GM18505 (cell line): ENCODE measurements around the gene AVL9.
"Not testable (repeated sequence)": the region's sequence is repeated elsewhere in the genome, so short reads cannot be mapped to it uniquely, and the experiment has no call there.

Experiments used
- ATAC-seq: cut with Tn5 transposase; IDR thresholded peaks from one replicate; pipeline ENCODE4 v1.9.1; 2021; ENCODE audit not compliant: unreplicated experiment
- POLR2A ChIP-seq: IDR thresholded peaks from 4 replicates; pipeline ENCODE4 v1.6.1; 2011; ENCODE audit warnings: borderline replicate concordance; ENCODE audit not compliant: insufficient read depth, insufficient read length; ENCODE audit errors: extremely low read depth

The AVL9 gene

DNA sequence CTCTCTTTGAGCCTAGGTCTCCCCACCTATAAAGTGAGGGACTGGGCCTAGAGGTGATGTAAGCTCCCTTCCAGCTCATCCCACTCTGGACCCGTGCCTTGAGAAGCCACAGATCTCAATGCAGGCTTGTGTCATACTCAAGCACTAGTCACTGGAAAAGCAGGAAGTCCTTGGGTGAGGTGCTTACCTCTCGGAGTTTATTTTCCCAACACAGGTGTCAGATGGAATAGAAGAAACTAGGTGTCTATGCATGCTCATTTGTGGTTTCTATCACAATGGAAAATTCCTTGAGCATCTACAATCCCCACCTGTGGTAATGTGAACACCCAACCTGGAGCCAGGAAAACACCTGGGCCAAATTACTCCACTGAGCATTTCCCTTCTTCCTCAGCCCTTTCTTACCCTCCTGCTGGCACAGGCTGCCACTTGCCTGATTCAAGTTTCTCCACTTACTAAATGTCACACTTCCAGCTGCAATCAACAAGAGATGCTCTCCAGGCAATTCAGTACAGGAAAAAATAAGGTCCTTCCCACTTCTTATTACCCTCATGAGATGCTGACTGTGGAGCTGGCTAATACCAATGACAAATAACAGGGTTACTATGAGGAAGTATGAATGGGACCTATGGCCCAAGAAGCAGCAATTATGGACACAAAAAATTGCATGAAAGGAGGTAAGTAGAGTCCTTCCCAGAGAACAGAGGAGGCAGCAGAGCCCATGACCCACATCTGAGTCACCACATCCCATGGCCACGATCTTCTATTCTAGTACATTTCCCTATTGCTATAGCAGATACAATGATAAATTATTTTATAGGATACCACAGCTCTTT, 18.3 kb upstream of the AVL9 start:
- ATAC-seq: no peak
- no peak for TF ChIP-seq POLR2A

DNA sequence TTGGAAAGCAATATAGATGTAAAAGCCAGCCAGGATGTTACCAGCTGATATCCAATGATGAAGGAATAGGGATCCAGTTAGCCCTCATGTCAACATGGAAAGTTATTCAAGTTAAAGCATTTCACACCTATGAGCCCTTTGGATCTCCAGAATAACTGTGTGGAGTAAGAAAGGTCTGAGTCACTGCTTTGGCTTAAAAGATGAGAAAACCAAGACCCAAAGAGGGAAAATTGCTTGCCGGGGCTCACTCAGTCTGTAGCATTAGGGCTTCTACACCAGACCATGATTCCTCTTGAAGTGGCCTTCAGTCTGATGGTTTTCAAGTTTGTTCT, 17.7 kb upstream of the AVL9 start:
- no peak for TF ChIP-seq POLR2A
- ATAC-seq: no peak

DNA sequence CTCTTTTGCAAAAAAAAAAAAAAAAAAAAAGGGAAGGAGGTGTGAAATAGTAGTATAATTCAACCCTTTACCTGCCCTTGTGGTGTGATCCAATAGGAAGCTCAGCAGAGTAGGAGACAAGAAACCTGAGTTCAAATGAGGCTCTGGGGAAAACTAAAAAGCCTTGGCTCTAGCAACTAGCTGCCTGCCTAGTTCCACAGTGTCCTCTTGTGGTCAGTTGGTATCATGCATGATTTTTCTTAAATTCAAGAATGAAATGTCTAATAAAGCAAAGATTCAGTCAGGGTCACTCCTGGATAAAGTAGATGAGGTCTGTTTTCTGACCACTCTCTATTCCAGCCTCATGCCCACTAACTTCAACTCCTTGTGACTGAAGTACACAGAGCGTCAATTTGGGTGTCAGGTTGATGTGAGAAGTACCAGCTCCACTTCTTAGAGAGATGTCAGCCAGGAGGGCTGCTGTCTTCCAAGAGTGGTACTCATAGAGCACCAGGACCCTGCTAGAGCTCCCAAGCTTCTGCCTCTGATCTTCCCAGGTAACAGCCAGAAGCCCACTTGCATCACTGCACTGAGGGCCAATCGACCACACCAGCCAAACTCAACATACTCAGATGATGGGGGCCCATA, 15.6 kb upstream of the AVL9 start:
- no peak for TF ChIP-seq POLR2A
- ATAC-seq: no peak

DNA sequence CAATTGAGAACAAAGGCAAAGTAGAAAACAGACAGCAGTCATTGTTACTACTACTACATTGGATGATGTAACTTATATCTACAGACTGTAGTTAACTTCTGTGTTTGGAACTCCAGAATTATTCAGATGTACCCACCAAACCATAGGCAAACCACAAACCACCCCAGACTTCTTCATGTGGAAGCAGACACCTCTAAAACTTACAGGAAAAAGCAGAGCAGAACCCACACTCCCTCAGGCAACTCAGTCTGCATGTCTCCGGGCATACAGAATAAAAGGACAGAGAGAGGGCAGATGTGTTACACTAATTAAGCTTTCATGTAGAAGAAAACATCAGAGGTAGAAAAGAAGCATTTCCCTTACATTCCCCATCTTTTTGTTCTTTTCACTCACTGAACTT, 14.1 kb upstream of the AVL9 start:
- ATAC-seq: no peak
- TF ChIP-seq POLR2A: no peak

DNA sequence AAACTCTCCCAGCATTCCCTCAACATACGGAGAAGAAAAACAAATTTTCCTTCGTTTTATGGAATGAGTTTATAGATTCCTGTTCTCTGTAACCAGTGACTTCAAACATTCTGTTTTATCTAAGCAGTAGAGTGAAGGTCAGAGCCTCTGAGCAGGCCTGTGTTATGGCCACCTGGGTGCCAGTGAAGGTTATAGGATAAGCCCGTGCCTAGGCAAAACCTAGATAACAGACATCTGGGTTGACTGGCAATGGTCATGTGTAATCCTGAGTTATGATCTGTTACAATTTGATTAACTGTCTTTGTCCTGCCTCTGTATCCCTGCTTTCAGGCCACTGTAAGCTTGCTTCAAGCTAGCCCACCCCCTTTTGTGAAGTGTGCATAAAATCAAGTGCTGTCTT, 13.4 kb upstream of the AVL9 start:
- TF ChIP-seq POLR2A: no peak
- no peak for ATAC-seq

DNA sequence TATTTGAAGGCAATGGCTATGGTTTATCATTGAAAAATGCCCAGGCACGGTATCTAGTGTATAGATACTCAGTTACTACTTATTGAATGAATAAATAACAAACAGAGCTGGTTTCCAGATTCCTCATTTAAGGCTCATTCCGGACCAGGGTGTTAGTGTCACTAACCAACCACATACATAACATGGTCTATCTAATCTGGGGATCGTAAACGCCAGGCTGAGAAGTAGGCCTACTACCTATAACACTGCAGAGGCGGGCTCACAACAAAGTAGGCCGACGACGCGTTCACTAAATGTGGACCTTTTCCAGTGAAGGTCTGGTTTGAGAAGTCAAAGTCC, 5.5 kb upstream of the AVL9 start:
- ATAC-seq: peak; percentile 16

DNA sequence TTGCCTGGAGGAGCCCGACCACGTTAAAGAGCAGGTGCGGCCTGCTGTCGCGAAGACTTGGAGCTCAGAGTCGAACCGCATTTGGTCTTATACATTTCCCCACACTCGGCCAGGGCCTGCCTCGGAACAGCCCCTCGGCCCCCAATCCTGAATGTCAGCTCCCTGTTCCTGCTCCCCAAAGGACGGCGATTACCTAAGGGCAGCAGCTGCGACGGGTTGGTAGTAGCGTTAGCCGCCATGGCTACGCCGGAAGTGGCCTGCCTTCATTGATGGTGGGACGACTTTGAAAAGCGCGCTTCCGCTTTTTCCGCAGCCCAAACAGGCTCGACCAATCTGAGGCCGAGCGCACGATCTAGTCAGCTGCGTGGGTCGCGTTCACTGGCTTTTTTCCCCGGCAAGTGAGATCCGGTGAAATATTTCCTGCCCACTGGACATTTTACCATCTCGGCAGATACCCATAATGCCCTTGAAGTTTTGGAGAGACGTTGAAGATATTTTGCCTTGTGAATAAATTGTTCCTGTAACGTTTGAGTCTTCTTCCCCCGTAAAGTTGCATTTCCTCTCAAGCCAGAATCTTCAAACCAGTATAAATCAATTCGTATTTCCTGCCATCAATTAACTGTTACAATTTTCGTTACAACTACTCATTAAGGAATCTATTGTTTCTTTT, 5.0 kb upstream of the AVL9 start, which contains the start of gene LSM5:
Gene LSM5 (minus strand): TSS at position 254 of the 670 bp plus-strand sequence. CDS start 15 bp downstream, at position 239.
- peak; percentile 84 for TF ChIP-seq POLR2A
- ATAC-seq: peak; percentile 84

More for the DNA sequence above, 5.5 kb upstream of the AVL9 start:
- no peak for TF ChIP-seq POLR2A

DNA sequence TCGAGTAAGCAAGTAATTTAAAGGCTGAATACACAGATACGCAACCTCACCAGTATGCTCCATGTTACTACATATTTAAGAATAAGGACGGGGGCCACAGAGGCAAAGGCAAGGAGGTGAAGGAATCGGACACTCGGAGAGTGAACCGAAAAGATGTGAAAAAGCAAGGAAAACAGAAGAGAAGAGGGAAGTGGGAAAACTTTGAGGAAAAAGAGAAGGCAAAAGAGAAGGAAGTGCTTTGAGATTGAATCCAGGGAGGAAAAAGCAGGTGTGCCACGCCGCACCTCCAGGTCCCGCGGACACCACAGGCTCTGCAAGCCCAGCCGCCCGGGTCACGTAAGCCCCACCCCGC, 367 bp upstream of the AVL9 start:
- peak; percentile 1 for ATAC-seq
- no peak for TF ChIP-seq POLR2A

DNA sequence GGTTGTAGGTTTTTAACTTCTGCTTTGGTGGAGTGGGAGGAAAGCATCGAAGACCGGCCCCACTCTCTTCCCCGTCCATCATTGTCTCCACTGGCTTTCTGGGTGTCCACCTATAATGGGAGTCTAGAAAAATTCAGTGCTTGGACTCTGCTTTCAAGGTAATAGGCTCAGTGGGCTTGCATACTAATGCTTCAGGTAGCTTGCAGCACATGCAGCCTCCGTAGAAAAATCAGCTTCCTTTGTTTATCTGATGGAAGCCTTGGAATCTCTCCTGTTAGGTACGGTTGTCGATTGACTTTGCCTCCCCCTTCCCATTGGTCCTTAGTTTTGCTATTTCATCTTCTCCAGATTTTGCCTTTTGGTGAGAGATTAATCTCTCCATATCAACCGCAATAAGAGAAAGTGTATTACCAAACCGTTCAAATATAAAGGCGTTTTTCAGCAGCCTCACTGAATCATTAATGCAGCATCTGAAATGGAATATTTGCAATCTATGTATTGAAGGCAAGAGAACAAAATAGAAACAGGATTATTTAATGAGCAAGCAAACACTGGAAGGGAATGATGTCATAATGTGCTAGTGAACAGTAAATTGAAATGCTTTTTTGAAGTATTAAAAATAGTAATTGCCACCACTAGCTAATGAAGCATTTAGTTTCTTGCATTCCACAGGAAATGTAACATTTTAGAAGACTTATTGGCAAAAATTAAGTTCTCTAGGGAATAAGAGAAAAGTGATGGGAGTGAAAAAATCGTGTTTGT, 944 bp downstream of the AVL9 start:
- no peak for ATAC-seq
- no peak for TF ChIP-seq POLR2A

DNA sequence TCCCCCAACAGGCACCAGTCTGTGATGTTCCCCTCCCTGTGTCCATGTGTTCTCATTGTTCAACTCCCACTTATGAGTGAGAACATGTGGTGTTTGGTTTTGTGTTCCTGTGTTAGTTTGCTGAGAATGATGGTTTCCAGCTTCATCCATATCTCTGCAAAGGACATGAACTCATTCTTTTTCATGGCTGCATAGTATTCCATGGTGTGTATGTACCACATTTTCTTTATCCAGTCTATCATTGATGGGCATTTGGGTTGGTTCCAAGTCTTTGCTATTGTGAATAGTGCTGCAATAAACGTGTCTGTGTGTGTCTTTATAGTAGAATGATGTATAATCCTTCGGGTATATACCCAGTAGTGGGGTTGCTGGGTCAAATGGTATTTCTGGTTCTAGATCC, 4.5 kb downstream of the AVL9 start:
- not testable (repeated sequence) for ATAC-seq

DNA sequence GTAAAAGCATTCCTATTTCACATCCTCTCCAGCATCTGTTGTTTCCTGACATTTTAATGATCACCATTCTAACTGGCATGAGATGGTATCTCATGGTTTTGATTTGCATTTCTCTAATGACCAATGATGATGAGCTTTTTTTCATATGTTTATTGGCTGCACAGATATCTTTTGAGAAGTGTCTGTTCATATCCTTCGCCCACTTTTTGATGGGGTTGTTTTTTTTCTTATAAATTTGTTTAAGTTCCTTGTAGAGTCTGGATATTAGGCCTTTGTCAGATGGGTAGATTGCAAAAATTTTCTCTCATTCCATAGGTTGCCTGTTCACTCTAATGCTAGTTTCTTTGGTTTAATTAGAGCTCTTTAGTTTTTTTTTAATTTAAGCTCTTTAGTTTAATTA, 4.9 kb downstream of the AVL9 start:
- ATAC-seq: not testable (repeated sequence)

DNA sequence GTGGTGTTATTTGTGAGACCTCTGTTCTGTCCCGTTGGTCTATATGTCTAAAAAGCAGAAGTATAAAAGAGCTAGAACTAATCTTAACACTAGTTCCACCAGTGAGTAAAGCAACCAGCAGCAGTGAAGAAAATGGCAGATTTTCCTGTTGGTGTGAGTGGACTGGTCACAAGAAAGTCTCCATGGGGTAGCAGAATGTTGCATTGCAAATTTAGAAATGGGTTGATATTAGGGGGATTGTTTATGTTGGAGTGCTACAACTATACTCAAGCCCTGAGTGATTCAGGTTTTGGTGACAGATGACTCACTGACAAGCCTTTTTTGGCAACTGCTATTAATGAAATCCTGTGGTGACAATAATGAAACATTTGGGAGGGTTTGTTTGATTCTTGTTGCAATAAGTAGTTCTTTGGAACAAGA, 5.6 kb downstream of the AVL9 start:
- ATAC-seq: peak; percentile 64
- no peak for TF ChIP-seq POLR2A

DNA sequence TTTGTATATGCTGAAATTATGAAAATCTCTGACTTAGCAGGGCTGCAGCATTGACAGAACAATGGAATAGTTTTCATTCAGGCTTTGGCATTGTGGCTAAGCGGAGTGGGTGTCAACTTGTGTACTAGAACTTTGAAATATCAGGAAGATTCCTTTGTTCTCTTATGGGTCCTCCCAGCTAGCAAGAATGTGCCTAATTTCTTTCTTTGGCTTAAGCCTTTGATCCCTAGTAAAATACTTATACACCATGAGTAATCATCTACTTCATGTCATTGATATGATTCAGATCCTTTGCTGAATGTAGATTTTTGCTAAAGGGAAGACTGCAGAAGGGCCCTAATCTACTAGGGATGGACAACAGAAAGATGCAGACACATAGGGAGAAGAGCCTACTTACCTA, 6.2 kb downstream of the AVL9 start:
- no peak for ATAC-seq
- no peak for TF ChIP-seq POLR2A
